SK-N-SH (cell line): ENCODE data around the gene GALNT6. TPM values are rescaled to one million over a fixed set of nuclear protein-coding genes. Genes with fewer than 3 reads are reported as not detected.

Experiments used
- CTCF ChIA-PET: fragments of 300-600, 350-600 bp; formaldehyde crosslinking; extraction: SDS; loops from one replicate; lab custom pipeline; 2021; lab: Yijun Ruan, JAX
- POLR2A ChIA-PET: fragments of 350-600 bp; sonication (Branson Sonifier 250); formaldehyde crosslinking; extraction: SDS; loops from one replicate; lab custom pipeline; 2020; ENCODE audit warnings: antibody characterized with exemption, inconsistent platforms; lab: Yijun Ruan, JAX
- DNase-seq: peaks from one replicate; pipeline ENCODE4 v3.0.0; 2012
- H2AFZ ChIP-seq: fragments of 200-600 bp; sonication (generic); 2 replicates; pipeline ENCODE4 v1.8.1; 2016; ENCODE audit warnings: antibody characterized with exemption, mild to moderate bottlenecking, low read depth
- H3F3A ChIP-seq: fragments of 200-600 bp; sonication (generic); replicated peaks from 2 replicates; pipeline ENCODE3; 2016; ENCODE audit warnings: antibody characterized with exemption, mild to moderate bottlenecking; ENCODE audit not compliant: insufficient read depth
- H3K27ac ChIP-seq, 2 experiments: fragments of 200-500 bp in 1 of 2; fragments of 200-600 bp in 1 of 2; sonication (Bioruptor generic) in 1 of 2; sonication (generic), shearing (Covaris generic) in 1 of 2; 2 replicates each; pipeline versions ENCODE4 v1.5.1 to v1.6.1; 2014 to 2016; ENCODE audit warnings: low read depth in 2 of 2, inconsistent platforms in 1 of 2, low read length in 1 of 2, mild to moderate bottlenecking in 1 of 2, mixed read lengths in 1 of 2
- H3K27me3 ChIP-seq: fragments of 200-600 bp; sonication (generic), shearing (Covaris generic); 2 replicates; pipeline ENCODE4 v1.6.1; 2016; ENCODE audit warnings: mixed run types; ENCODE audit not compliant: insufficient read depth
- H3K36me3 ChIP-seq, 2 experiments: fragments of 200-500 bp in 1 of 2; fragments of 200-600 bp in 1 of 2; sonication (Bioruptor generic) in 1 of 2; sonication (generic) in 1 of 2; replicated peaks in 1 of 2; 2 replicates each; pipeline versions ENCODE3 to v1.5.1; 2014 to 2016; ENCODE audit warnings: low read length in 1 of 2, mild to moderate bottlenecking in 1 of 2; ENCODE audit not compliant: insufficient read depth in 2 of 2, control insufficient read depth in 1 of 2
- H3K4me1 ChIP-seq, 2 experiments: fragments of 200-500 bp in 1 of 2; fragments of 200-600 bp in 1 of 2; sonication (Bioruptor generic) in 1 of 2; sonication (generic), shearing (Covaris generic) in 1 of 2; 2 replicates each; pipeline versions ENCODE4 v1.5.1 to v1.6.1; 2014 to 2016; ENCODE audit warnings: low read depth in 1 of 2, low read length in 1 of 2, mixed run types in 1 of 2; ENCODE audit not compliant: insufficient read depth in 2 of 2, control insufficient read depth in 1 of 2
- H3K4me2 ChIP-seq: fragments of 200-600 bp; sonication (generic), shearing (Covaris generic); 2 replicates; pipeline ENCODE4 v1.6.1; 2017; ENCODE audit warnings: mixed run types
- H3K4me3 ChIP-seq, 2 experiments: fragments of 200-500 bp in 1 of 2; fragments of 200-600 bp in 1 of 2; sonication (Bioruptor generic) in 1 of 2; sonication (generic), shearing (Covaris generic) in 1 of 2; 2 replicates each; pipeline versions ENCODE4 v1.5.1 to v1.8.1; 2014 to 2016; ENCODE audit warnings: low read depth in 2 of 2, inconsistent platforms in 1 of 2, low read length in 1 of 2, mild to moderate bottlenecking in 1 of 2, mixed read lengths in 1 of 2, moderate library complexity in 1 of 2
- H3K79me2 ChIP-seq: fragments of 200-600 bp; sonication (generic); 2 replicates; pipeline ENCODE4 v1.8.1; 2017; ENCODE audit warnings: mild to moderate bottlenecking; ENCODE audit not compliant: insufficient read depth
- H3K9ac ChIP-seq: fragments of 200-600 bp; sonication (generic); 2 replicates; pipeline ENCODE4 v1.6.1; 2017; ENCODE audit warnings: mixed run types
- H3K9me2 ChIP-seq: fragments of 200-600 bp; sonication (generic); 2 replicates; pipeline ENCODE4 v1.6.1; 2017; ENCODE audit warnings: mixed run types
- H3K9me3 ChIP-seq: fragments of 200-600 bp; sonication (generic); 2 replicates; pipeline ENCODE4 v1.6.1; 2017; ENCODE audit warnings: mixed run types, mild to moderate bottlenecking, moderate library complexity
- H4K20me1 ChIP-seq: fragments of 200-600 bp; sonication (generic); 2 replicates; pipeline ENCODE4 v1.6.1; 2017; ENCODE audit warnings: mild to moderate bottlenecking, mixed run types; ENCODE audit not compliant: insufficient read depth
- CHD2 ChIP-seq: fragments of 150-350 bp; IDR thresholded peaks from 2 replicates; pipeline ENCODE4 v1.6.1; 2018; ENCODE audit warnings: low read length; ENCODE audit not compliant: partially characterized antibody
- CTCF ChIP-seq: fragments of 200-600 bp; sonication (generic); IDR thresholded peaks from 2 replicates; pipeline ENCODE4 v1.6.1; 2017; ENCODE audit warnings: antibody characterized with exemption, mild to moderate bottlenecking, moderate library complexity
- ELF1 ChIP-seq: IDR thresholded peaks from 2 replicates; pipeline ENCODE4 v1.4.0; 2012
- GATA2 ChIP-seq: sonication (generic); formaldehyde crosslinking; IDR thresholded peaks from 2 replicates; pipeline ENCODE4 v1.5.0; 2020; ENCODE audit warnings: mild to moderate bottlenecking, missing genetic modification reagents
- IRF3 ChIP-seq: fragments of 150-350 bp; IDR thresholded peaks from 2 replicates; pipeline ENCODE4 v1.6.1; 2016; ENCODE audit warnings: mild to moderate bottlenecking, low read depth, low read length
- JUND ChIP-seq: IDR thresholded peaks from 2 replicates; pipeline ENCODE4 v1.4.0; 2012
- MXI1 ChIP-seq: IDR thresholded peaks from 2 replicates; pipeline ENCODE4 v1.6.1; 2012; ENCODE audit warnings: mild to moderate bottlenecking, low read depth, low read length, improper control_type of control experiment
- RAD21 ChIP-seq: IDR thresholded peaks from 2 replicates; pipeline ENCODE4 v1.6.1; 2012; ENCODE audit warnings: mild to moderate bottlenecking, low read length
- RFX5 ChIP-seq: IDR thresholded peaks from 2 replicates; pipeline ENCODE4 v1.6.1; 2012; ENCODE audit warnings: mild to moderate bottlenecking, improper control_type of control experiment, low read length
- TCF12 ChIP-seq: IDR thresholded peaks from 2 replicates; pipeline ENCODE4 v1.4.0; 2012
- USF1 ChIP-seq: IDR thresholded peaks from 2 replicates; pipeline ENCODE4 v1.4.0; 2012; ENCODE audit warnings: low read depth, borderline replicate concordance
- USF2 ChIP-seq: fragments of 150-350 bp; IDR thresholded peaks from 2 replicates; pipeline ENCODE4 v1.6.1; 2017; ENCODE audit warnings: antibody characterized with exemption, low read length, low read depth, borderline replicate concordance
- ZBTB33 ChIP-seq: IDR thresholded peaks from 2 replicates; pipeline ENCODE4 v1.4.0; 2012; ENCODE audit warnings: low read depth, borderline replicate concordance
- WGBS: methylation state at CpG from one replicate; pipeline ENCODE4 v1.1.6; 2017; ENCODE audit warnings: low lambda C conversion rate; 5-methylcytosine and 5-hydroxymethylcytosine counted together
- polyA plus RNA-seq, 3 experiments: library from polyadenylated mRNA; depleted of rRNA; stranded (reverse); fragments of >200 nt; gene quantifications; 2 replicates each; pipeline ENCODE4 v1.2.3, GENCODE V29; 2012

GALNT6 gene
- polyA plus RNA-seq, 1 of the 3 experiments (the other 2 are of a cell fraction) = 0.74 TPM

GRCh38 chr12:51383269-51383905 lies 7.8 kb downstream of the GALNT6 start:
- H3K27me3 ChIP-seq = no peaks in the 10 kb centered on the region
- no peaks in the 10 kb centered on the region for H3K79me2 ChIP-seq
- H4K20me1 ChIP-seq = no peaks in the 10 kb centered on the region
- no peaks in the 10 kb centered on the region for H3K9me2 ChIP-seq
- no peaks in the 10 kb centered on the region for H3K36me3 ChIP-seq
- no peaks in the 10 kb centered on the region for H3K9me3 ChIP-seq
- no peak overlapping the region; a peak in 1 of 4 replicates for H3K27ac ChIP-seq
- 66% methylated on average over 5 of the region's 6 CpGs for WGBS
- H3F3A ChIP-seq = no peaks in the 10 kb centered on the region
- H3K4me3 ChIP-seq = no peak overlapping the region
- no peak overlapping the region for H2AFZ ChIP-seq
- POLR2A ChIA-PET = interaction anchor here (0.6 kb wide), 1 partner anchor 301 kb away, joined by 3 read pairs; no protein-coding TSS in a partner anchor
- peaks cover 0 to 26% of the 10 kb centered on the region in 2 experiments; a peak in 2 of 4 replicates for H3K4me1 ChIP-seq
- H3K4me2 ChIP-seq = no peak overlapping the region
- no peak for TF ChIP-seq CTCF
- no peak for TF ChIP-seq TCF12
- no peak for TF ChIP-seq USF1
- no peak for TF ChIP-seq IRF3
- TF ChIP-seq GATA2 (CRISPR knock-in tag) = no peak
- TF ChIP-seq USF2 = no peak
- no peak for TF ChIP-seq CHD2
- no peak for TF ChIP-seq RAD21
- no peak for TF ChIP-seq MXI1
- no peak for TF ChIP-seq ELF1
- no peak for TF ChIP-seq JUND
- no peak for TF ChIP-seq RFX5
- no peak for TF ChIP-seq ZBTB33
- no peak for DNase-seq
- CTCF ChIA-PET = interaction anchor here (0.8 to 1.1 kb wide), 3 partner anchors 12 to 619 kb away, joined by 3 to 5 read pairs (median 3); partner anchors contain the start of gene ATF1
- no peak overlapping the region for H3K9ac ChIP-seq
